ENCODE measurements around the gene ODC1.

- TF ChIP-seq, protein P1, sequence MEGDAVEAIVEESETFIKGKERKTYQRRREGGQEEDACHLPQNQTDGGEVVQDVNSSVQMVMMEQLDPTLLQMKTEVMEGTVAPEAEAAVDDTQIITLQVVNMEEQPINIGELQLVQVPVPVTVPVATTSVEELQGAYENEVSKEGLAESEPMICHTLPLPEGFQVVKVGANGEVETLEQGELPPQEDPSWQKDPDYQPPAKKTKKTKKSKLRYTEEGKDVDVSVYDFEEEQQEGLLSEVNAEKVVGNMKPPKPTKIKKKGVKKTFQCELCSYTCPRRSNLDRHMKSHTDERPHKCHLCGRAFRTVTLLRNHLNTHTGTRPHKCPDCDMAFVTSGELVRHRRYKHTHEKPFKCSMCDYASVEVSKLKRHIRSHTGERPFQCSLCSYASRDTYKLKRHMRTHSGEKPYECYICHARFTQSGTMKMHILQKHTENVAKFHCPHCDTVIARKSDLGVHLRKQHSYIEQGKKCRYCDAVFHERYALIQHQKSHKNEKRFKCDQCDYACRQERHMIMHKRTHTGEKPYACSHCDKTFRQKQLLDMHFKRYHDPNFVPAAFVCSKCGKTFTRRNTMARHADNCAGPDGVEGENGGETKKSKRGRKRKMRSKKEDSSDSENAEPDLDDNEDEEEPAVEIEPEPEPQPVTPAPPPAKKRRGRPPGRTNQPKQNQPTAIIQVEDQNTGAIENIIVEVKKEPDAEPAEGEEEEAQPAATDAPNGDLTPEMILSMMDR (IDR thresholded peaks at IDR 0.05; ENCODE audit: borderline replicate concordance, extremely low read depth, low read length, poor library complexity, severe bottlenecking) = no peak
- TF ChIP-seq EZH2 (IDR thresholded peaks at IDR 0.05; ENCODE audit: borderline replicate concordance, low read depth, low read length, severe bottlenecking) = no peak
Measured at GRCh38 chr2:10390369-10390801, 57.7 kb downstream of the ODC1 start.
